Fibroblast of the aortic adventitia (primary cell): ENCODE results near the gene AIRE. TPM values are rescaled to one million over a fixed set of nuclear protein-coding genes. Genes with fewer than 3 reads are reported as not detected.
A peak's percentile ranks its signal among the peaks of the same experiment; 100 is the strongest.
"Not testable (repeated sequence)": the region's sequence is repeated elsewhere in the genome, so short reads cannot be mapped to it uniquely, and the experiment has no call there.

Experiments
- DNase-seq: peaks from one replicate; pipeline ENCODE4 v3.0.0-alpha.2; 2010; ENCODE audit warnings: low read depth
- H3K4me3 ChIP-seq: 2 replicates; pipeline ENCODE4 v1.5.1; 2011; ENCODE audit warnings: low read depth, mild to moderate bottlenecking, control low read depth, low read length, moderate library complexity
- CTCF ChIP-seq: IDR thresholded peaks from 2 replicates; pipeline ENCODE4 v1.5.1; 2011; ENCODE audit warnings: mild to moderate bottlenecking, low read length, control low read depth, inconsistent platforms; ENCODE audit not compliant: insufficient read depth
- total RNA-seq: library from RNA; depleted of rRNA; stranded (reverse); fragments of >200 nt; gene quantifications from 2 replicates; pipeline ENCODE4 v1.2.3, GENCODE V29; 2012; ENCODE audit warnings: low replicate concordance

AIRE gene
- total RNA-seq = not detected in 2 replicates

GRCh38 chr21:44285138-44285992 is at the start of gene AIRE:
Gene AIRE, plus strand, starts transcription at chr21:44285876. Its CDS starts 131 bp downstream, at chr21:44286007.
- no peak for TF ChIP-seq CTCF
- H3K4me3 ChIP-seq = no peak within 1 kb of the TSS
- no peak for DNase-seq

GRCh38 chr21:44240353-44240752 is 45.3 kb upstream of the AIRE start:
- H3K4me3 ChIP-seq, DNase-seq: not testable (repeated sequence)

- not testable (repeated sequence) for DNase-seq, H3K4me3 ChIP-seq
Measured at GRCh38 chr21:44240842-44241241, 44.8 kb upstream of the AIRE start, which contains the start of gene ICOSLG. Gene ICOSLG, minus strand, starts transcription at chr21:44240943. Its CDS starts 126 bp downstream, at chr21:44240817.

GRCh38 chr21:44241281-44241680 is 44.4 kb upstream of the AIRE start:
- not testable (repeated sequence) for DNase-seq, H3K4me3 ChIP-seq

- not testable (repeated sequence) for DNase-seq, H3K4me3 ChIP-seq
Measured at GRCh38 chr21:44243980-44244379, 41.7 kb upstream of the AIRE start.

GRCh38 chr21:44247904-44248303 is 37.8 kb upstream of the AIRE start:
- not testable (repeated sequence) for H3K4me3 ChIP-seq, DNase-seq

- DNase-seq, H3K4me3 ChIP-seq: not testable (repeated sequence)
Measured at GRCh38 chr21:44249204-44250037, 36.3 kb upstream of the AIRE start.

- no peak for TF ChIP-seq CTCF
- no peak for DNase-seq
- no peak overlapping the region for H3K4me3 ChIP-seq
Measured at GRCh38 chr21:44253832-44254710, 31.6 kb upstream of the AIRE start.

GRCh38 chr21:44255511-44255981 is 30.1 kb upstream of the AIRE start:
- no peak for TF ChIP-seq CTCF
- H3K4me3 ChIP-seq = no peak overlapping the region
- DNase-seq = peak; percentile 11
